IPS-15b (cell line): Measurements from ENCODE around the gene ZC3H7A.

ENCODE experiments used
- H3K27me3 ChIP-seq: one replicate; pipeline ENCODE4 v1.6.1; 2013; ENCODE audit warnings: low read length; ENCODE audit not compliant: control insufficient read depth, insufficient read depth
- H3K36me3 ChIP-seq: one replicate; pipeline ENCODE4 v1.6.1; 2013; ENCODE audit warnings: low read length; ENCODE audit not compliant: control insufficient read depth, insufficient read depth
- H3K4me1 ChIP-seq: one replicate; pipeline ENCODE4 v1.6.1; 2013; ENCODE audit warnings: mild to moderate bottlenecking, low read length; ENCODE audit not compliant: control insufficient read depth, insufficient read depth
- H3K4me3 ChIP-seq: one replicate; pipeline ENCODE4 v1.5.1; 2013; ENCODE audit warnings: low read depth, low read length
- H3K9ac ChIP-seq: one replicate; pipeline ENCODE4 v1.6.1; 2013; ENCODE audit warnings: low read depth, mild to moderate bottlenecking, low read length
- H3K9me3 ChIP-seq: one replicate; pipeline ENCODE4 v1.6.1; 2013; ENCODE audit warnings: mild to moderate bottlenecking, low read length; ENCODE audit not compliant: control insufficient read depth, insufficient read depth

The ZC3H7A gene

GRCh38 chr16:11742093-11742535, 54.9 kb downstream of the ZC3H7A start:
- peaks cover 3% of the 10 kb centered on the region for H3K4me1 ChIP-seq
- H3K9ac ChIP-seq, result peak overlapping the region; percentile 73
- peak overlapping the region; percentile 63 for H3K4me3 ChIP-seq
- no peaks in the 10 kb centered on the region for H3K9me3 ChIP-seq
- no peaks in the 10 kb centered on the region for H3K36me3 ChIP-seq
- H3K27me3 ChIP-seq, result no peaks in the 10 kb centered on the region

- Histone ChIP-seq H3K36me3 (no peaks in the 10 kb centered on the region), H3K9ac (no peak overlapping the region), H3K4me1 (peaks cover 3% of the 10 kb centered on the region), H3K9me3 (no peaks in the 10 kb centered on the region), H3K27me3 (no peaks in the 10 kb centered on the region), H3K4me3 (no peak overlapping the region)
These were observed 56.5 kb downstream of the ZC3H7A start for GRCh38 chr16:11740567-11740966.

- Histone ChIP-seq H3K27me3 (no peaks in the 10 kb centered on the region), H3K9ac (no peak overlapping the region), H3K4me3 (no peak overlapping the region), H3K4me1 (peaks cover 3% of the 10 kb centered on the region), H3K9me3 (no peaks in the 10 kb centered on the region), H3K36me3 (no peaks in the 10 kb centered on the region)
These were observed 58.1 kb downstream of the ZC3H7A start for GRCh38 chr16:11738742-11739544.

- no peaks in the 10 kb centered on the region for H3K9me3 ChIP-seq
- no peaks in the 10 kb centered on the region for H3K36me3 ChIP-seq
- no peak overlapping the region for H3K4me3 ChIP-seq
- no peaks in the 10 kb centered on the region for H3K27me3 ChIP-seq
- peaks cover 3% of the 10 kb centered on the region for H3K4me1 ChIP-seq
- H3K9ac ChIP-seq, result no peak overlapping the region
These were observed 59.3 kb downstream of the ZC3H7A start for GRCh38 chr16:11737713-11738112.

GRCh38 chr16:11736903-11737302, 60.2 kb downstream of the ZC3H7A start:
- H3K4me1 ChIP-seq, result peaks cover 3% of the 10 kb centered on the region
- H3K4me3 ChIP-seq, result no peak overlapping the region
- no peaks in the 10 kb centered on the region for H3K27me3 ChIP-seq
- peaks cover 2% of the 10 kb centered on the region for H3K36me3 ChIP-seq
- no peaks in the 10 kb centered on the region for H3K9me3 ChIP-seq
- H3K9ac ChIP-seq, result no peak overlapping the region

- Histone ChIP-seq H3K9ac (no peak overlapping the region), H3K4me3 (no peak overlapping the region), H3K9me3 (no peaks in the 10 kb centered on the region), H3K27me3 (no peaks in the 10 kb centered on the region), H3K4me1 (no peaks in the 10 kb centered on the region), H3K36me3 (peaks cover 2% of the 10 kb centered on the region)
These were observed 61.3 kb downstream of the ZC3H7A start for GRCh38 chr16:11735787-11736186.

GRCh38 chr16:11734653-11735043, 62.4 kb downstream of the ZC3H7A start:
- Histone ChIP-seq H3K36me3 (peaks cover 2% of the 10 kb centered on the region), H3K4me1 (no peaks in the 10 kb centered on the region), H3K9me3 (no peaks in the 10 kb centered on the region), H3K4me3 (no peak overlapping the region), H3K27me3 (no peaks in the 10 kb centered on the region), H3K9ac (no peak overlapping the region)

GRCh38 chr16:11734025-11734652, 62.9 kb downstream of the ZC3H7A start:
- Histone ChIP-seq H3K9me3 (no peaks in the 10 kb centered on the region), H3K4me1 (no peaks in the 10 kb centered on the region), H3K4me3 (no peak overlapping the region), H3K36me3 (peaks cover 2% of the 10 kb centered on the region), H3K27me3 (no peaks in the 10 kb centered on the region), H3K9ac (no peak overlapping the region)

- H3K4me3 ChIP-seq, result no peak overlapping the region
- no peaks in the 10 kb centered on the region for H3K9me3 ChIP-seq
- H3K27me3 ChIP-seq, result no peaks in the 10 kb centered on the region
- H3K4me1 ChIP-seq, result no peaks in the 10 kb centered on the region
- no peak overlapping the region for H3K9ac ChIP-seq
- H3K36me3 ChIP-seq, result peaks cover 2% of the 10 kb centered on the region
These were observed 65.8 kb downstream of the ZC3H7A start for GRCh38 chr16:11731222-11731621.

GRCh38 chr16:11729787-11730186, 67.3 kb downstream of the ZC3H7A start:
- Histone ChIP-seq H3K27me3 (no peaks in the 10 kb centered on the region), H3K4me1 (no peaks in the 10 kb centered on the region), H3K4me3 (no peak overlapping the region), H3K9ac (no peak overlapping the region), H3K36me3 (peaks cover 2% of the 10 kb centered on the region), H3K9me3 (no peaks in the 10 kb centered on the region)

GRCh38 chr16:11727796-11728543, 69.1 kb downstream of the ZC3H7A start:
- Histone ChIP-seq H3K4me3 (no peak overlapping the region), H3K9me3 (no peaks in the 10 kb centered on the region), H3K27me3 (no peaks in the 10 kb centered on the region), H3K4me1 (no peaks in the 10 kb centered on the region), H3K9ac (no peak overlapping the region), H3K36me3 (peaks cover 2% of the 10 kb centered on the region)
